NCI-H526 treated with DMSO at 0.1 percent for 48 hours (cell line): ENCODE data around the gene IMP4.

Experiments used
- DNase-seq: peaks from one replicate; lab custom pipeline; 2025; lab: John Stamatoyannopoulos, UW

The IMP4 gene

DNA sequence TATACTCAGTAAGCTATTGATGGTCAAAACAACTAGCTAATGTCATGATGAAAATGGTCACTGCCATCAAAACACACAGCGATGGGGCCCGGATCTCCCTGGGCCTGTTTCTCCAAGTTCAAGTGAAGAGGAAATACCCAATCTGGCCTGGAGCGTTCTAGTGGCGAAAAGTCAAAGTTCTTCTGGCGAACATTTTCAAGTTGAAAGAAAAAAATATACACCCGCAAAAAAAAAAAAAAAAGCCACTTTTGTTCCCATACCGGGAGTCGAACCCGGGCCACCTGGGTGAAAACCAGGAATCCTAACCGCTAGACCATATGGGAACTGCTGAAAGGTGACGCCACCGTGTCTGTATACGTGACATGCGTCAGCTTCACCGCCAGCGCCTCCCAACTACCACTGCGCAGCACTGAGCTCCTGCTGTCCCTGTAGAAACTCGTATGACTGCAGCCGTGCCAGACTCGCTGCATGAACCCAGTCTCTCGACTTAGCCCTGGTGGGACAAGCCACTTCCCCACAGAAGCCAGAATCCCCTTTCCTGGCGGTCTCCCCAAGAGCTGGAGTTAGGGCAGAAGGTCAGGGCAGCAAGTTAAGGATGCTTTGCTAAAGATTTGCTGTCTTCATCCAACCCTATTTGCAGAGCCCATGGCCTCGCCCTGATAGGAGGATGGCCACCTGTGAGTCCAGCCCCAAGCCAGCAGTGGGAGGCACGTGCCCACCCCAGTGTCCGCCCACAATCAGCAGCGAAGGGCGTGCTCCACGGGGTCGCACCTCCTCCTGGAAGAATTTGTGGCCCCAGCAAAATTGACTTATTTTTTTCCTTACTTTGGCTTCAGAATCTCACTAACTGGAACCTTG, 5.6 kb upstream of the IMP4 start:
- DNase-seq, result peak; percentile 67

DNA sequence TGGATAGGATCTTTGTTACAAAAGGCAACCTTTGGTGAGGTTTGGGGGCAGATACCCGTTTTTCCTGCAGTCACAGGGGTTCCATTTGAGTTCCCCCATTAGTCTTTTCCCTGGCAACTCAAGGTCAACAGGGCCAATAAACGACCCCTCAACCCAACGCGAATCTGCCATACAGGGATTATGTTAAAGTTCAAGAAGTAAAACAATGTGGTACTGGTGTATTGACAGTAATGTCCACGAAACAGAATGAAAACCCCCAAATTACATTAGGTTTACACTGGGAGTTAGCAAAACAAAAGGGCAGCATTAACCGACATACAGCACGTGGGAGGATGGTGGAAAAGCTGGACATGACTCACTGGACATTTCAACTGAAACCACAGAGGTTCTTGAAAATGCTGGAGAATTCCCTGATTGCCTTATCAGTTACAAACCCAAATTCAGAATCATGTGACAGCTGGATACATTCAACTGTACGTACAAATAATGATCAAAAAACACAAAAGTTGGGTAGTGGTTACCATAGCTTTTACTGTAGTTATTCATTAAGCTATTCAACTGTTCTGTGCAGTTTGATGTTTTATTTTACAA, 4.9 kb upstream of the IMP4 start:
- DNase-seq, result no peak

GRCh38 chr2:130338793-130339345, 3.8 kb upstream of the IMP4 start:
- no peak for DNase-seq

GRCh38 chr2:130339885-130340745, 2.6 kb upstream of the IMP4 start:
- no peak for DNase-seq

DNA sequence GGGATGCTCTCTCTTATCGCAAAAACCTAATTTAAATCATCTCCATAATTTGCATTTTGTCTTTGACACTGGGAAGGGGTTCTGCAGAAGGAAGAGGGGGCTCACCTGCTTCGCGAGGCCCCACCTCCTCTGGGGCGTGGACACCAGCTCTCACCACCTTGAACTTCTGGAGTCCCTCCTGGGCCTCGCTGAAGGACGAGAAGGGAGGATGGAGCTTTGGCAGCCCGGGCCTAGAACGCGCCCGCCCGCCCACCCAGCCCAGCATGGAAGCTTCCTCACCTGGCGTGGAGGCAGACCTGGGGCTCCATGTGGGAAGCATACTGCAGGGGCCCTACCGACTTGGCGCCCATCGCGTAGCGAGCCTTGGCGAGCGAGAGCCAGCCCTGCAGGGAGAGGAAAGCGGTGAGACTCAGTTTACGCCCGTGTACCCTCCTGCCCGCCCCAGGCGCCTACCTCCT, 1.1 kb upstream of the IMP4 start:
- DNase-seq, result peak; percentile 67

GRCh38 chr2:130342020-130342532, 621 bp upstream of the IMP4 start:
- peak; percentile 94 for DNase-seq

- no peak for DNase-seq
Measured at GRCh38 chr2:130344578-130344977, 1.9 kb downstream of the IMP4 start.

DNA sequence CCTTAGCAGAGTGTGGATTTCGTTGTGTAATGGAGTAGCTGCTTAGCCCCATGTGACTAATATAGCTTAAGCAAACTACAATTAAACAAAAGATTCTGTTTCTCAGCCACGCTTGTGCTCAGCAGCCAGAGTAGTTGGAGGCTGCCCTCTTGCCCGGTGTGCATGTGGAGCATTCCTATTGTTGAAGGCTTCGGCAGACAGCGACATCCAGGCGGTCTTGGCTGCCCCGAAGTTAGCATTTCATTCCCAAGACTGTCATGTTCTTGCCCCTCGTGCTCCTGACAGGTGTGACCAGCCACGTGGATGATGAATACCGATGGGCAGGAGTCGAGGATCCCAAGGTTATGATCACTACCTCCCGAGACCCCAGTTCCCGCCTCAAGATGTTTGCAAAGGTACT, 2.4 kb downstream of the IMP4 start:
- no peak for DNase-seq

- no peak for DNase-seq
Measured at GRCh38 chr2:130345611-130346010, 2.9 kb downstream of the IMP4 start.

DNA sequence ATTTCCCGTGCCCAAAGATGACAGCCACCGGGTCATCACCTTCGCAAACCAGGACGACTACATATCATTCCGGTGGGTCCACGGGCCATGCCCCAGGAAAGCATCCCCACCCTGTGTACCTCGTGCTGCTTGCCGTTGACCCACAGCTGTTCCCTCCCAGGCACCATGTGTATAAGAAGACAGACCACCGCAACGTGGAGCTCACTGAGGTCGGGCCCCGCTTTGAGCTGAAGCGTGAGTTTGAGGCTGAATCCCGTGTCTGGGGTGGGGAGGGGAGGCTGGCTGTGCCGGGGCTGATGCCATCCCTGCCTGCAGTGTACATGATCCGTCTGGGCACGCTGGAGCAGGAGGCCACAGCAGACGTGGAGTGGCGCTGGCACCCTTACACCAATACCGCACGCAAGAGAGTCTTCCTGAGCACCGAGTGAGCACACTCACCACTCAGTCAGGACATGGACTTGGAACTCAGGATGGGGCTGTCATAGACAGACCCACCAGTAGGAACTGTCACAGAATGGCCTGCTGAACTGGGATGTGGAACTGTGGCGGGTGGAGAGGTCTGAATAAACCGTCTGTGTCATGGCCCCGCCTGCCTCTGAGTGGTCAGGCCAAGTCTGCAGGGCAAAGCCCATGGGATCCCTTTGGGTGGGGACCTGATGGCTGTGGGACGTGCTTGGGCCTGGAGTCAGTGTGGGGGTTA, 3.5 kb downstream of the IMP4 start:
- DNase-seq, result peak; percentile 54

- peak; percentile 99 for DNase-seq
Measured at GRCh38 chr2:130346741-130347066, 4.0 kb downstream of the IMP4 start.

DNA sequence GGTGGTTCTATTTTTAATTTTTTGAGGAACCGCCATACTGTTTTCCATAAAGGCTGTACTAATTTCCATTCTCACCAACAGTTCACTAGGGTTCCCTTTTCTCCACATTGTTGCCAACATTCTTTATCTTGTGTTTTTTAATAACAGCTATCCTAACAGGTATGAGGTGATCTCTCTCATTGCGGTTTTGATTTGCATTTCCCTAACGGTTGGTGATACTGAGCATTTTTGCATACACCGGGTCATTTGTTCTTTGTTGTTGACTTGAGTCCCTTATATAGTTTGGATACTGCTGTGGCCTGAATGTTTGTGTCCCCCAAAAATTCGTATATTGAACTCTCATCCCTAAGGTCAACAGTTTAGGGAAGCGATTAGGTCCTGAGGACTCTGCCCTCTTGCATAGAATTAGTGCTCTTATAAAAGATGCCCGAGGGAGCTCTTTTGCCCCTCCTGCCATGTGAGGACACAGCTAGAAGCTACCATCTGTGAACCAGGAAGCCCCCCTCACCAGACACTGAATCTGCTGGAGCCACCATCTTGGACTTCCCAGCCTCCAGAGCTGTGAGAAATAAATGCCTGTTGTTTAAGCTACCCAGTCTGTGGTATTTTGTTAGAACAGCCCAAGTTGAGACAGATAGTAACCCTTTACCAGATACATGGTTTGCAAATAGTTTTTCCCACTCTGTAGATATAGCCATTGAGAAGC, 4.7 kb downstream of the IMP4 start:
- DNase-seq, result peak; percentile 99

GRCh38 chr2:130349174-130349573, 6.5 kb downstream of the IMP4 start:
- DNase-seq, result no peak

DNA sequence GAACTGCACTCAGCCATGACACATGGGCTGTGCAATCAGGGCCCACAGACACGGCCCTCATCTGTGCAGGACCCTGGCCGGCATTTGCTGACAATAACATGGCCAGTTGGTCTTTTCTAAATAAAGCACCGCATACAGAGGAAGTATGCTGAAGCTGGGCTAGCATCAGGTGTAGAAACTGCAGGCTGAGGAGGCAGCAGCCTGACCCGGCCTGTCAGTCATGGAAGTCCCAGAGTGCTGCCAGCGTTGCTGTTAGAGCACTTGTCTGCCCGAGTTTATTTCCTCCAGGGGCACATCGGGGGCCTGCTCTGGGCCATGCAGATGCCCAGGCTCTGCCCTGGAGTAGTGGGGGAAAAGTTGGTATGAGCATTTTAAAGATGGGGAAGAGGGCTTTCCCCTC, 9.0 kb downstream of the IMP4 start:
- DNase-seq, result peak; percentile 71

GRCh38 chr2:130352237-130352636, 9.5 kb downstream of the IMP4 start:
- DNase-seq, result peak; percentile 75

GRCh38 chr2:130353291-130354138, 10.8 kb downstream of the IMP4 start:
- DNase-seq, result peak; percentile 37

GRCh38 chr2:130354139-130354428, 11.4 kb downstream of the IMP4 start:
- DNase-seq, result no peak

DNA sequence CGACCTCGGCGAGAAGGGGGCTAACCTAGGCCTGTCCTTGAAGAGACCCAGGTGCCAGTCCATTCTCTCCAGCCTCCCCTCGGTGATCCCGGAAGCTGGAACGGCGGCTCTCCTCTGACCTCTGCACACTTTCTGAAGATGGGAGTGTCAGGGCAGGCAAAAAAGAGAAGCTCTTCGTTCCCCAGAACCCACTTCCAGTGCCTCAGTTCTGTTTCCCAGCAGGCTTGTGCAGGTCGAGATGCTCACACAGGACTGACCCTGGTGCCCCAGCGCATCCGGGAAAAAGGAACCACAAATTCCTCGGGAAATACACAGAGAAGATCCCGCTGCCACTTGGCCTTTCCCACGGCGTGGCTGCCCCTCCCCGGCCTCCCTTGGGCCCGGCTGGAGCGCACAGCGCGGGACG, 12.5 kb downstream of the IMP4 start:
- no peak for DNase-seq

- DNase-seq, result peak; percentile 77
Measured at GRCh38 chr2:130355578-130356431, 13.1 kb downstream of the IMP4 start, which contains the start of gene PTPN18. Gene PTPN18 (plus strand): TSS chr2:130356056. CDS start chr2:130356108, 52 bp downstream.
